Measurements from ENCODE around the gene AXIN1.

GRCh38 chr16:284204-285120 is 68.1 kb downstream of the AXIN1 start:
- no peak for TF ChIP-seq CTCF (IDR thresholded peaks at IDR 0.05)
- TF ChIP-seq POLR2A (IDR thresholded peaks at IDR 0.05): peak in 1 of 3 donors; percentile 11
